HG02884 (cell line): ENCODE results near the gene EARS2.
"Not testable (repeated sequence)": the region's sequence is repeated elsewhere in the genome, so short reads cannot be mapped to it uniquely, and the experiment has no call there.

Source experiments
- ATAC-seq: cut with Tn5 transposase; IDR thresholded peaks from one replicate; pipeline ENCODE4 v1.9.1; 2021; ENCODE audit warnings: mild to moderate bottlenecking, moderate library complexity; ENCODE audit not compliant: unreplicated experiment

The EARS2 gene

GRCh38 chr16:23528644-23529310, 28.4 kb downstream of the EARS2 start:
- no peak for ATAC-seq

- no peak for ATAC-seq
Measured at GRCh38 chr16:23527961-23528643, 29.0 kb downstream of the EARS2 start.

DNA sequence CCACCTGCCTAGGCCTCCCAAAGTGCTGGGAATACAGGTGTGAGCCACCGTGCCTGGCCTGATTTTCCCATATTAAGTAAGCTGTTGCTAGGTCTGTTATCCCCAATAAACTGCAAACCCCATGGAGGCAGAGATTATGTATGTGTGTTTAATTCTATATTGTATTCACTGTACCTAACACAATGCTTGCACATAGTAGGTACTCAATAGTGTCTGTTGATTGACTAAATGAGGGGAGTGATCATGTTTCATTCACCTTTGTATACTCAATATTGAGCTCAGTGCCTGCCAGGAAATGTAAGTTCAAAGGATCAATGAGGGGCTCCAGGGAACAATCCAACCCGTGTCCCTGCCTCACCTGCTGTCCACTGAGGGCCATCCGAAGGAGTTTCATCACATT, 32.3 kb downstream of the EARS2 start:
- ATAC-seq, result no peak

GRCh38 chr16:23523876-23524385, 33.2 kb downstream of the EARS2 start:
- no peak for ATAC-seq

- ATAC-seq, result no peak
Measured at GRCh38 chr16:23523321-23523720, 33.8 kb downstream of the EARS2 start.

GRCh38 chr16:23521965-23522364, 35.2 kb downstream of the EARS2 start:
- ATAC-seq, result no peak

DNA sequence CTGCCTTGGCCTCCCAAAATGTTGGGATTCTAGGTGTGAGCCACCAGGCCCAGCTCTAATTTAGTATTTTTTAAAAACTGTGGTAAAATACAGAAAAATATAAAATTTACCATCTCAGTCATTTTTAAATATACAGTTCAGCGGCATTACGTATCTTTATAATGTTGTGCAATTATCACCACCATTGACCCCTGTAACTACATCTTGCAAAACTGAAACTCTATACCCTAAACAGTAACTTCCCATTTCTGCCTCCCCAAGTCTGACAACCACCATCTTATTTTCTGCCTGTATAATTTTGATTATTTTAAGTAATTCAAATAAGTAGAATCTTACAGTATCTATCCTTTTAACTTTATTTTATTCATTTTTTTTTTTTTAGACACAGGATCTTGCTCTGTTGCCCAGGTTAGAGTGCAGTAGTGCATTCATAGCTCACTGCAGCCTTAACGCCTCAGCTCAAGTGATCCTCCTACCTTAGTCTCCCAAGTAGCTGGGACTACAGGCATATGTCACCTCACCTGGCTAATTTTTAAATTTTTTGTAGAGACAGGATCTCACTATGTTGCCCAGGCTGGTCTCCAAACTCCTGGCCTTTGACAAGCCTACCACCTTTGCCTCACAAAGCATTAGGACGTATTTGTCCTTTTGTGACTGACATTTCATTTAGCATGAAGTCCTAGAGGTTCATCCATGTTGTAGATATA, 36.0 kb downstream of the EARS2 start:
- no peak for ATAC-seq

- no peak for ATAC-seq
Measured at GRCh38 chr16:23520500-23520899, 36.6 kb downstream of the EARS2 start.

GRCh38 chr16:23519282-23519681, 37.9 kb downstream of the EARS2 start:
- no peak for ATAC-seq

DNA sequence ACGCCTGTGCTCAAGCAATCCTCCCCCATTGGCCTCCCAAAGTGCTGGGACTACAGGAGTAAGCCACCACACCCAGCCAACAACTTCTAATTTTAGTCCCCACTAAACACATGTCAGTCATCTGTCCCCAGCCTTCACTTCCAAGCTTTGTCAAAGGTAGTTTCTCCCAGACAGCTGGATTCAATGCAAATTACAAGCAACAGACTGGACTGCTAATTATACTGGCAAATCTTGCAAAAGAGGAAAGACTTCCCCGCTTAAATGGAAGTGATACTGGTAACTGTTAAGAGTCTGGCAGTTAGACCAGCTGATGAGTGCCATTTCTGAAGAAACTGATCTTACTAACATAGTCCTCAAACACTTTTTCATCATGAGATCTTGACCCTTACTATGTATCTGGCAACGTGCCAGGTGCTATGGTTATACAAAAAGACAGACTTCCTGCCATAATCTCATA, 38.7 kb downstream of the EARS2 start:
- peak; percentile 54 for ATAC-seq

DNA sequence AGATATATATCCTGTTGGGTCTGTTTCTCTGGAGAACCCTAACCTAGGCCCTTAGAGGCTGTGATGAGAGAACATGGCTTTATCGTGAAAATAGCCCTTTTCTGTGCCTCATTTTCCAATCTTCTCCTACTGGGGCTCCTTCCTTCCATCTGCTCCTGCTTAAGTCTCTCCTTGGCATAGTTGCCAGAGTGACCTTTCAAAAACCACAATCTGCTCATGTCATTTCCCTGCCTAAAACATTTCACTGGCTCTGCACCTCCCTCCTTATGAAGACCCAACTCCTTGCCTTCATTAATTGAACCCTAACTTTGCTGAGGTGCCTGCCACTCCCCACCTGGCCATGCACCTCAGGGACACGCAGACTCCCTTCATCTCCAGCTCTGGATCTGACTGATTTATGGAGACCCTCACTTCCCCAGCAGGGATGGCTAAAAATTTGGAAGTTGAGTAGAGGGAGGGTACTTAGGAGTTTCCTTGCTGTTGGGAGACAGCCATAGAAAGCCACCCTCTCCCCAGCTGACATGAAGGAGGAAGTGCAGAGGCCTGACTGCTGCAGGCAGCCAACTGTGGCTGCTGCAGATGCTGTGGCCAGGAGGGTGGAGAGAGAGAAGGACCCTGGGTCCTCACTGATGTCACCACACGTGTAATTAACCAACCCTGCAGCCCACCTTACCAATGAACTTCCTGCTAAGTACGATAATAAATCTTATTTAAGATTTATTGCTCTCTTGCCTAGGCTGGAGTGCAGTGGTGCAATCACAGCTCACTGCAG, 40.6 kb downstream of the EARS2 start:
- ATAC-seq, result no peak

DNA sequence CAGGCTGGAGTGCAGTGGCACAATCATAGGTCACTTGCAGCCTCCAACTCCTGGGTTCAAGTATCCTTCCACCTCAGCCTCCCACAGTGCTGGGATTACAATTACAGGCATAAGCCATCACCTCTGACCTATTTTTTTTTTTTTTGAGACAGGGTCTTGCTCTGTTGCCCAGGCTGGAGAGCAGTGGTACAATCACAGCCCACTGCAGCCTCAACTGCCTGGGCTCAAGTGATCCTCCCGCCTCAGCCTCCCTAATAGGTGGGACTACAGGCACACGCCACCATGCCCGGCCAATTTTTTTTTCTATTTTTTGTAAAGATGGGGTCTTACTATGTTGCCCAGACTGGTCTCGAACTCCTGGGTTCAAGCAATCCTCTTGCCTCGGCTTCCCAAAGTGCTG, 41.3 kb downstream of the EARS2 start:
- no peak for ATAC-seq

- no peak for ATAC-seq
Measured at GRCh38 chr16:23514381-23515152, 42.6 kb downstream of the EARS2 start.

DNA sequence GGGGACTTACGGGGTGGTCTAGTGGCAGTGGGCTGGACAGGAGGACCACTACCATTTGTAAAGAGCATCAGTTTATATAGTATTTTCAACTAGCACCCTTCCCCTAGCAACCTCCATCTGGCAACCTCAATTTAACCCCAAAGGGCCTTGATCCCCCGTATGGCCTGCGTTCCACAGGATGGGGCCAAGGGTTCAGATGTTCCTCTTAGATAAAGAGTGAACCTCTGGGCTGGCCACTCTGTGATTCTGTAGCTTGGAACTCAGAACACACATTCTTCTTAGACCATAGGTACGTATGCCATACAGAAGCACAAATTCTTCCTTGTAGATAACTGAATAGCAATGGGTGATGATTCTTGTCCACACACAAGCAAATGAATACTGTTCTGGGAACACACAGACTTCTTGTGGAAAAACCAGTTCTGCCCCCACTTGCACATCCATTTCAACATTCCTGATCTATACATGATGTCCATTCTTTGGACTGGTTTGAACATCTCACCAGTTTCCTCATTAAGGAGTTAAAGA, 44.9 kb downstream of the EARS2 start:
- ATAC-seq, result no peak

DNA sequence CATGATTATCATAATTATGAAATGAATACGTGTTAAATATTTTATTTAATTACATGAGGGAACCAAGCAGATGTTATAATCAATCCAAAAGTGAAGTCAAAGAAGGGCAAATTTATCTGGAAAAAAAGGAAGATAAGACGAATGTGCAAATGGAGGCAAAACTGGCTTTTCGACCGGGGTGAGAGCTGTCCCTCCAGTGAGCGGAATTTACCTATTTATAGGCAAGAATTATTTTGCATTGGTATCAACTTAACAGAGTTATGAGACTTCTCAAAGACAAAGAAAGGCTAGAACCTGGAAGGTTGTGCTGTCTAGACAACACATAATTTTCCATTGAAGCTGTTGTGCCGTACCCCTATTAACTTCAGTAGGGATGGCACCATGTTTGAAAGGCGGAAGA, 45.4 kb downstream of the EARS2 start:
- no peak for ATAC-seq

GRCh38 chr16:23510915-23511270, 46.3 kb downstream of the EARS2 start:
- ATAC-seq, result not testable (repeated sequence)

GRCh38 chr16:23510164-23510914, 46.8 kb downstream of the EARS2 start, which contains the start of gene GGA2:
Gene GGA2 (minus strand): TSS chr16:23510494. CDS start chr16:23510411, 83 bp downstream.
- peak; percentile 76 for ATAC-seq

DNA sequence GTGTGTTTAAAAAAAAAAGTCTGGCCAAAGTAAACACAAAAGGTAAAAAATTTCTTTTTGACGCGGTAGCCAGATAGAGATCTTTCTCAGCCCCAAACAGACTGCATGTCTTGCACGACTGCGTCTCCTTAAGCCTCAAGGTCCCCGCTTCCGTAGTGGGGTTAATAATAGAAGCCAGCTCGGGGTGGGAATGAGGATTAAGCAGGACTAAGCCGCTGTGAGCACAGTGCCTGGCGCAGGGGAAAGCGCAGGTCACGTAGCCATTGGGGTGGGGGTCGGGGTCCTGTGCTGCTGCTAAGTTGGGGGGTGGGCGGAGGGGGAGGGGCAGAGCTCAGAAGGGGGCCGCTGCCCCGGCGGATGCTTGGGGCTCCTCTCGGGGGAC, 47.4 kb downstream of the EARS2 start:
- no peak for ATAC-seq

- ATAC-seq, result no peak
Measured at GRCh38 chr16:23509441-23509754, 47.8 kb downstream of the EARS2 start.
